GM21528 (cell line): ENCODE results near the gene KLF16.

ENCODE experiments used
- ATAC-seq: cut with Tn5 transposase; IDR thresholded peaks from one replicate; pipeline ENCODE4 v1.9.1; 2021; ENCODE audit warnings: mild to moderate bottlenecking, moderate library complexity; ENCODE audit not compliant: unreplicated experiment, low FRiP score

The KLF16 gene

GRCh38 chr19:1812426-1813191 lies 50.8 kb downstream of the KLF16 start:
- peak; percentile 79 for ATAC-seq

- peak; percentile 16 for ATAC-seq
Observed at GRCh38 chr19:1811942-1812425, 51.4 kb downstream of the KLF16 start, which contains the start of gene ATP8B3. ATP8B3 (minus strand) TSS chr19:1812276; CDS start chr19:1811736, 540 bp downstream.

GRCh38 chr19:1811472-1811894 lies 51.9 kb downstream of the KLF16 start:
- ATAC-seq: no peak

GRCh38 chr19:1810439-1811160 lies 52.8 kb downstream of the KLF16 start:
- ATAC-seq: no peak

- ATAC-seq: no peak
Observed at GRCh38 chr19:1809678-1810077, 53.7 kb downstream of the KLF16 start.

GRCh38 chr19:1808395-1808731 lies 55.0 kb downstream of the KLF16 start:
- ATAC-seq: no peak

GRCh38 chr19:1807695-1808394 lies 55.5 kb downstream of the KLF16 start:
- ATAC-seq: no peak

GRCh38 chr19:1807030-1807694 lies 56.2 kb downstream of the KLF16 start:
- ATAC-seq: no peak

- no peak for ATAC-seq
Observed at GRCh38 chr19:1806184-1807029, 57.0 kb downstream of the KLF16 start.

GRCh38 chr19:1805401-1806183 lies 57.8 kb downstream of the KLF16 start:
- no peak for ATAC-seq

GRCh38 chr19:1804858-1805257 lies 58.5 kb downstream of the KLF16 start:
- no peak for ATAC-seq
